Smooth muscle cell of bladder (primary cell): ENCODE data around the gene CPTP. TPM values are rescaled to one million over a fixed set of nuclear protein-coding genes. Genes with fewer than 3 reads are reported as not detected.

ENCODE experiments used
- total RNA-seq: library from RNA; depleted of rRNA; stranded (reverse); fragments of >200 nt; gene quantifications from 2 replicates; pipeline ENCODE4 v1.2.3, GENCODE V29; 2014

CPTP gene
- 7.0 and 9.1 TPM in 2 replicates for total RNA-seq

DNA sequence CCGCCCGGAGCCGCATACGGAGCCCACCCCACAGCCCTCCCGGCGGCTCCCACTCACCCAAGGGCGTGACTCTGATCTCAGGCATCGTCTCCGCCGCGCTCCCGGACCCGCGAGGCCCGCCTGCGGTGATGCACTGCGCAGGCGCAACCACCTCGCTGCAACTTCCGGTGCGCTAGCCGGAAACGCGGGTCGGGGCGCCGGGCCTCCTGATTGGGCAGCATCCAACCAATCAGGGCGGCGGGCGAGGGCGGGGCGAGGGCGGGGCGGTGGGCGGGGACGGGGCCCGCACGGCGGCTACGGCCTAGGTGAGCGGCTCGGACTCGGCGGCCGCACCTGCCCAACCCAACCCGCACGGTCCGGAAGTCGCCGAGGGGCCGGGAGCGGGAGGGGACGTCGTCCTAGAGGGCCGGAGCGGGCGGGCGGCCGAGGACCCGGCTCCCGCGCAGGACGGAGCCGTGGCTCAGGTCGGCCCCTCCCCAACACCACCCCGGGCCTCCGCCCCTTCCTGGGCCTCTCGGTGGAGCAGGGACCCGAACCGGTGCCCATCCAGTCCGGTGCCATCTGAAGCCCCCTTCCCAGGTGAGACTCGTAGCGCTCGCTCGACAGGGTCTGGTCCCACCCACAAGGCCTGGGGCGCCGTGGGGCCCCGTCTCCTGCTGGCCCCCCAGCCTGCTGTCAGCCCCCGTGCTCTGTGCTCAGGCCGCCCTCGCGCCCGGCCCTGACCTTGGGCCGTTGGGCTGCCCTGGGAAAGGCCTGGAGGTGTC is at the start of gene CPTP, which contains the start of gene INTS11:
CPTP (plus strand) TSS at position 279 of the 764 bp plus-strand sequence. CDS start 2,109 bp downstream, outside the sequence.
INTS11 (minus strand) TSS at position 137 of the 764 bp plus-strand sequence; CDS start at position 85, 52 bp downstream.

DNA sequence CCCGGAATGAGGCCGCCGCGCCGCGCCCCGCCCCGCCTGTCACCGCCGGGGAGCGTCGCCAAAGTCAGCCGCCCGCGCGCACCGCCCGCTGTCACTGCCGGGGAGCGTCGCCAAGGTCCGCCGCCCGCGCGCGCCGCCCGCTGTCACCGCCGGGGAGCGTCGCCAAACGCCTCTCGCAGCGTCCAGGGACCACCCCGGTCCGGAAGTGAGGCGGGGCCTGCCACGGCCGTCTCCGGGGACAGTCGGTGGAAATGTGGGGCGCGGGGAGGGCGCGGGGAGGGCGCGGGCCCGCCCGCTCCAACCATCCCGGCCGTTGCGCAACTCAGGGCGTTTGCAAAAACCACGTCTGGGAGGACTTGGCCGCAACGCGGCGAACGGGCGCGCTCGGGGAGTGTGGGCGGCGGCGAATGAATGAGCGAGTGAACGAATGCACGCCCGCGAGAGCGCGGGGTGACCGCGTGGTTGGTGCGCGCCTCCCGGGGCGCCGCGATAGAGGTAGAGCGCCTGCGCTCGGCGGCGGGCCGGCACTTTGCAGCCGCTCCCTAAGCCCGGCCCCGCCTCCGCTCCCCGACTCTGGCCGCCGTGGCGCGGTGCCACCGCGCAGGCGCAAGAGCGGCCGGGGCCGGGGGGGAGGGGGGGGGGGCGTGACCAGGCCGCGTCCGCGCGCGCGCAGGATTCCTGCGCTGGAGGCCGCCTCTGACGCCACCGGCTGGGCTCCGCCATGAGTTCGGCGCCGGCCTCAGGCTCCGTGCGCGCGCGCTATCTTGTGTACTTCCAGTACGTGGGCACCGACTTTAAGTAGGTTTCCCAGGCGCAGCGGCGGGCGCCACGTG is 16.5 kb upstream of the CPTP start, which contains the start of the genes ACAP3 and PUSL1:
ACAP3 (minus strand) TSS at position 8 of the 833 bp plus-strand sequence. CDS start 115 bp downstream, outside the sequence.
PUSL1 (plus strand) TSS at position 675 of the 833 bp plus-strand sequence; CDS start at position 722, 47 bp downstream.

DNA sequence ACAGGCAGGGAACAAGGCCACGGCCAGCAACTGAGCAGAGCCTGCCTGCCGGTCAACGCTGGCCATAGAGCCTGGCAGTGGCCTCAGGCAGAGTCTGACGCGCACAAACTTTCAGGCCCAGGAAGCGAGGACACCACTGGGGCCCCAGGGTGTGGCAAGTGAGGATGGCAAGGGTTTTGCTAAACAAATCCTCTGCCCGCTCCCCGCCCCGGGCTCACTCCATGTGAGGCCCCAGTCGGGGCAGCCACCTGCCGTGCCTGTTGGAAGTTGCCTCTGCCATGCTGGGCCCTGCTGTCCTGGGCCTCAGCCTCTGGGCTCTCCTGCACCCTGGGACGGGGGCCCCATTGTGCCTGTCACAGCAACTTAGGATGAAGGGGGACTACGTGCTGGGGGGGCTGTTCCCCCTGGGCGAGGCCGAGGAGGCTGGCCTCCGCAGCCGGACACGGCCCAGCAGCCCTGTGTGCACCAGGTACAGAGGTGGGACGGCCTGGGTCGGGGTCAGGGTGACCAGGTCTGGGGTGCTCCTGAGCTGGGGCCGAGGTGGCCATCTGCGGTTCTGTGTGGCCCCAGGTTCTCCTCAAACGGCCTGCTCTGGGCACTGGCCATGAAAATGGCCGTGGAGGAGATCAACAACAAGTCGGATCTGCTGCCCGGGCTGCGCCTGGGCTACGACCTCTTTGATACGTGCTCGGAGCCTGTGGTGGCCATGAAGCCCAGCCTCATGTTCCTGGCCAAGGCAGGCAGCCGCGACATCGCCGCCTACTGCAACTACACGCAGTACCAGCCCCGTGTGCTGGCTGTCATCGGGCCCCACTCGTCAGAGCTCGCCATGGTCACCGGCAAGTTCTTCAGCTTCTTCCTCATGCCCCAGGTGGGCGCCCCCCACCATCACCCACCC is 6.7 kb downstream of the CPTP start, which contains the start of gene TAS1R3:
TAS1R3 (plus strand) TSS at position 213 of the 898 bp plus-strand sequence; CDS start at position 279, 66 bp downstream.

GRCh38 chr1:1349256-1350012 is 24.8 kb downstream of the CPTP start, which contains the start of gene DVL1:
Gene DVL1 (minus strand): TSS chr1:1349418. CDS start chr1:1349065, 353 bp downstream.

DNA sequence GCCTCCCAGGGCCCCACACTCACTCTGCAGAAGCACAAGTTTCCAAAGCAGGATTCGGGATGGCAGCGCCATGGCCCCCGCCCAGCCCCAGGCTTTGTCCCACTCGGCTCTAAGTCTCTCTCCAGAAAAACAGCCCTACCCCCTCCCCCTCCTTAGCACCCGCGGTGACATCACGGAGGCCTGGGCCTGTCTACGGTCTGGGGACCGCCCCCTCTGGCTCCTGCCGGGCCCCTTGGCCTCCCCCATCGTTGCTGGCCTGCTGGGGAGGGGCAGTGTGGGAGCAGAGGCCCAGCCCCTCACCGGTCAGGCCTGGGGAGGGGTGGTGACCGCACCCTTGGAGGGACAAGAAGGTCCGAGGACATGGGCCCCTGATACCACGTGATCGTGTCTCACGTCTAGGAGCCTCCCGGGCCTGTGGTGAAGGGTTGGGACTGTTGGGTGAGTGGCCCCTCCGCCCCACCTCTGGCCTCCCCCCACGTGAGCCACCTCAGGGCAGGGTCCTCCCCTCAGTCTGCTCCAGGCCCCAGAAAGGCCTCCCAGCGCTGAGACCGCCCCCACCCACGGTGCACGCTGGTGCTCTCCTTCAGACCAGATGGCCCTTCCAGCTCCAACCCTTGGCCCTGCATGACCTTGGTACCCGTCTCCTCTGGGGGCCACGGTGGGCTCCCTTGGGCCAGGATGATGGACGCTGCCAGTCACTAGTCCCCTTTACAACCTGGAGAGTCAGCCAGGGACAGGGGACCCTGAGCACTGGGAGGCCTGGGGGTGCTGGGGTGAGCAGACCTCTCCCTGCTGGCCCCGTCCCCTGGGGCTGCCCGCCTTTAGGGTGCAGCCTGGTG is 34.0 kb downstream of the CPTP start, which contains the start of gene MXRA8:
MXRA8 (minus strand) TSS at position 123 of the 839 bp plus-strand sequence; CDS start at position 72, 51 bp downstream.

GRCh38 chr1:1374929-1375662 is 50.5 kb downstream of the CPTP start, which contains the start of gene AURKAIP1:
Gene AURKAIP1 (minus strand): TSS chr1:1375207. CDS start chr1:1374756, 451 bp downstream.

Other genes starting within 250 kb of the CPTP start
- 3.8 and 4.0 TPM in 2 replicates for gene C1orf159, start 208.7 kb upstream of the CPTP start, total RNA-seq
- gene TTLL10, start 150.9 kb upstream of the CPTP start, total RNA-seq = not detected in 2 replicates
- 0.55 TPM in 1 of 2 replicates, not detected in the other for gene TNFRSF18, start 118.2 kb upstream of the CPTP start, total RNA-seq
- gene TNFRSF4, start 110.6 kb upstream of the CPTP start, total RNA-seq = 0.14 and 0.18 TPM in 2 replicates
- 117 and 125 TPM in 2 replicates for gene SDF4, start 92.8 kb upstream of the CPTP start, total RNA-seq
- 16.2 and 21.7 TPM in 2 replicates for gene B3GALT6, start 92.6 kb upstream of the CPTP start, total RNA-seq
- 0.83 and 1.3 TPM in 2 replicates for gene C1QTNF12, start 78.1 kb upstream of the CPTP start, total RNA-seq
- gene UBE2J2, start 50.9 kb upstream of the CPTP start, total RNA-seq = 34.0 and 44.7 TPM in 2 replicates
- gene SCNN1D, start 44.4 kb upstream of the CPTP start, total RNA-seq = 0.71 and 0.74 TPM in 2 replicates
- gene ACAP3, start 16.9 kb upstream of the CPTP start, total RNA-seq = 19.2 and 25.7 TPM in 2 replicates
- gene PUSL1, start 16.2 kb upstream of the CPTP start, total RNA-seq = 9.2 and 12.0 TPM in 2 replicates
- gene INTS11, start 142 bp upstream of the CPTP start, total RNA-seq = 47.5 and 50.3 TPM in 2 replicates
- gene TAS1R3, start 6.5 kb downstream of the CPTP start, total RNA-seq = 0.14 and 0.18 TPM in 2 replicates
- gene DVL1, start 24.6 kb downstream of the CPTP start, total RNA-seq = 48.4 and 72.1 TPM in 2 replicates
- gene MXRA8, start 33.8 kb downstream of the CPTP start, total RNA-seq = 236 and 258 TPM in 2 replicates
- gene AURKAIP1, start 50.4 kb downstream of the CPTP start, total RNA-seq = 93.0 and 96.6 TPM in 2 replicates
- gene CCNL2, start 74.5 kb downstream of the CPTP start, total RNA-seq = 103 and 153 TPM in 2 replicates
- gene MRPL20, start 82.5 kb downstream of the CPTP start, total RNA-seq = 95.4 and 96.7 TPM in 2 replicates
- gene ANKRD65, start 96.5 kb downstream of the CPTP start, total RNA-seq = 0.28 and 0.46 TPM in 2 replicates
- 2.8 and 3.7 TPM in 2 replicates for gene VWA1, start 110.9 kb downstream of the CPTP start, total RNA-seq
- gene ATAD3C, start 124.9 kb downstream of the CPTP start, total RNA-seq = not detected in 2 replicates
- 12.8 TPM in 2 replicates for gene ATAD3B, start 147.0 kb downstream of the CPTP start, total RNA-seq
- 20.9 and 25.9 TPM in 2 replicates for gene ATAD3A, start 187.4 kb downstream of the CPTP start, total RNA-seq
- 2.1 and 3.3 TPM in 2 replicates for gene TMEM240, start 215.8 kb downstream of the CPTP start, total RNA-seq